GM19372 (cell line): ENCODE results near the gene DEF6.

Experiments
- ATAC-seq: cut with Tn5 transposase; IDR thresholded peaks from one replicate; pipeline ENCODE4 v1.9.1; 2021; ENCODE audit warnings: mild to moderate bottlenecking, low read depth, moderate library complexity; ENCODE audit not compliant: unreplicated experiment

Gene DEF6

GRCh38 chr6:35341557-35341956 is 43.9 kb downstream of the DEF6 start:
- ATAC-seq: no peak

DNA sequence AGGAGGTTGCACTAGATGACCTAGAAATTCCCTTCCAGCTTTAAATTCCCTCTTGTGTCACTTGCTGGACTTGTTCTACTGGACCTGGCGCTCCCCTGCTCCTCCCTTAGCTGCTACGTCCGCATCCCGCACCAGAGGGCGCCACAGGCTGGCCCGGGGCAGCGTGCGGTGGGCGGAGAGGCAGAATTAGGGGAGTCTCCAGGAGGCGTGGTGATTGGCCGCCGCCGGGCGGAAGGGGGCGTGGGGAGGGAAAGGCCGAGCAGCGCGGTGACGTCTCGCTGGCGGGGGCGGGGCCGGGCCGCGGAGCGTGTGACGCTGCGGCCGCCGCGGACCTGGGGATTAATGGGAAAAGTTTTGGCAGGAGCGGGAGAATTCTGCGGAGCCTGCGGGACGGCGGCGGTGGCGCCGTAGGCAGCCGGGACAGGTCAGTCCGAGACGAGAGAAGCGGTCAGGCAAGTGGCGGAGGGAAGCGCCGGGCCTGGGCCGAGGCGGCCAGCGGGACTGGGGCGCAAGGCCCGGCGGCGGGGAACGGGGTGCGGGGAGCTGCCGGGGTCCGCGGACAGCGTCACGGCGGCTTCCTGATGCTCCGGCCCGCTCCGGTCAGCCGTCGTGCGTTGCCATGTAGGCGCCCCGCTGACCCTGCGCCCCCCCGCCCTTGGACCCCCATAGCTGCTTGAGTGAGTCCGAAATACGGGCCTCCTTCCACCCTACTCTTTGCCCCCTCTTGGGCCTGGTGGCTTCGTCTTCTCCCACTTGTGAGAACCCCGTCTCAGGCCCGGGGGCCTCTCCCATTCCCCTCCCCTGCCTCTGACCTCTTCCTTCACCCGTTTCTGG is 44.9 kb downstream of the DEF6 start, which contains the start of gene PPARD:
TSS of gene PPARD (plus strand) at position 301 of the 834 bp plus-strand sequence. CDS start 68,530 bp downstream, outside the sequence.
- ATAC-seq: peak; percentile 96

GRCh38 chr6:35343092-35343834 is 45.6 kb downstream of the DEF6 start:
- no peak for ATAC-seq

GRCh38 chr6:35343835-35344550 is 46.4 kb downstream of the DEF6 start:
- no peak for ATAC-seq

DNA sequence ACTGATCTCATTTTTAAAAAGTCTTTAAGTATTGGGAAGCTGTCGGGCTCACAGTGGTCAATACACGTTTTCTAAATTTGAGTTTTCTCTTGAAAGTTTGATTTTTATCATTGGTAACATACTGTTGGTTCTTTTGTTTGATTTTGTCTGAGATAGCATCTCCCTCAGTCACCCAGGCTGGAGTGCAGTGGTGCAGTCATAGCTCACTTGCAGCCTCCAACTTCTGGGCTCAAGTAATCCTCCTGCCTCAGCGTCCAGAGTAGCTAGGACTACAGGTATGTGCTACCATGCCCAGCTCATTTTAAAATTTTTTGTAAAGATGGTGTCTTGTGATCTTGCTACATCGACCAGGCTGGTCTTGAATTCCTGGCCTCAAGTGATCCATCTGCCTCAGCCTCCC is 53.8 kb downstream of the DEF6 start:
- no peak for ATAC-seq

DNA sequence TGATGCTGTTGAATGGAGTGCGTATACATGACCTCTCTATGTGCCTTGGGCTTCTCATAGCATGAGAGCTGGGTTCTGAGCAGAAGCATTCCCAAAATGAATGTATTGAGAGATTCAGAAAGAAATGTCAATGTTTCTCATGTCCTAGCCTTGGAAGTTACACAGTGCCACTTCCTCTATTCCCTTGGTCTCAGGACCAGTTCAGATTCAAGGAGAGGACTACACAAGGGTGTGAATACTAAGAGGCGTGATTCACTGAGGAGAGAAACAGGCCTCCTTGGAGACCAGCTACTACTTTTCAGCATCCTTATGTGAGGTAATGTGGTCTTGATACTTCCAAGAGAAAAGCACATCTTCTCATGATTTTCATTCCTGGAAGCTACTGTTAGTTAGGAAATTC is 55.1 kb downstream of the DEF6 start:
- no peak for ATAC-seq

GRCh38 chr6:35354361-35355135 is 56.9 kb downstream of the DEF6 start:
- ATAC-seq: no peak

DNA sequence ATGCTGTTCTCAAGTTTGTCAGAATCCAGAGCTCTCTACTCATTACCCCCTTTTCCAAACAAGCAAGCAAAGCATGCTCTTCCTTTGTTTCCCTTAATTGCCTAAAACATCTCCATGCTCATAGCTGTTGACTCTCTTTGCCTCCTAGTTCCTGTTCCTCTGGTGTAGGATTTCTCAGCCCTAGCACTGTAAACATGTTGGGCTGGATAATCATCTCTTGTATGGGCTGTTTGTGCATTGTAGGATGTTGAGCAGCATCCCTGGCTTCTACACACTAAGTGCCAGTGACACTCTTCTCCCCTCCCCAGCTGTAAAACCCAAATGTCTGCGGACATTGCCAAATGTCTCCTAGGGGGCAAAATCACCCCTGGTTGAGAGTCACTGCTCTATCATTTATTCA is 58.8 kb downstream of the DEF6 start:
- ATAC-seq: no peak

DNA sequence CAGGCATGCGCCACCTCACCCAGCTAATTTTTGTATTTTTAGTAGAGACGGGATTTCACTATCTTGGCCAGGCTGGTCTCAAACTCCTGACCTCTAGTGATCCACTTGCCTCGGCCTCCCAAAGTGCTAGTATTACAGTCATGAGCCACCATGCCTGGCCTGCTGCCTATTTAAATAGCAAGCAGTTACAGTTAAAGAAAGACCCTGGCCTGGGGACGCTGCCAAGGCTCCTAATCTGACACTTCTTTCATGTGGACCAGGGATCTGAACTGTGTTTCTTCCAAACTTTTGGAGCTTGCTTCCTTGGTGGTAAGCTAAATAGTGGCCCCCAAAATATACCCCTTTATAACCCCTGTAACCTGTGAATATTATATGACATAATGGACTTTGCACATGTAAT is 60.1 kb downstream of the DEF6 start:
- no peak for ATAC-seq

DNA sequence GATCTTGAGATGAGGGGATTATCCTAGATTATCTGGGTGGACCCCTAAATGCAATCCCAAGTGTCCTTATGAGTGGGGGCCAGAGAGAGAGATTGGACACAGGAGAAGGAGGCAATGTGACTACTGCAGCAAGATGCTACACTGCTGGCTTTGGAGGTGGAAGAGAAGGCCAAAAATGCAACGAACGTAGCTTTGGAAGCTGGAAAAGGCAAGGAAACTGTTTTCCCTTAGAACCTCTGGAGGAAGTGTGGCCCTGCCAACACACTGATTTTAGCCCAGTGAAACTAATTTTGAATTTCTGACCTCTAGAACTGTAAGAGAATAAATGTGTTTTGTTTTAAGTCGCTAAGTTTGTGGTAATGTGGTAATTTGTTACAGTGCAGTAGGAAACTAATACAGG is 60.5 kb downstream of the DEF6 start:
- ATAC-seq: no peak

GRCh38 chr6:35359346-35359743 is 61.7 kb downstream of the DEF6 start:
- no peak for ATAC-seq

- ATAC-seq: no peak
Measured at GRCh38 chr6:35359744-35360348, 62.2 kb downstream of the DEF6 start.

DNA sequence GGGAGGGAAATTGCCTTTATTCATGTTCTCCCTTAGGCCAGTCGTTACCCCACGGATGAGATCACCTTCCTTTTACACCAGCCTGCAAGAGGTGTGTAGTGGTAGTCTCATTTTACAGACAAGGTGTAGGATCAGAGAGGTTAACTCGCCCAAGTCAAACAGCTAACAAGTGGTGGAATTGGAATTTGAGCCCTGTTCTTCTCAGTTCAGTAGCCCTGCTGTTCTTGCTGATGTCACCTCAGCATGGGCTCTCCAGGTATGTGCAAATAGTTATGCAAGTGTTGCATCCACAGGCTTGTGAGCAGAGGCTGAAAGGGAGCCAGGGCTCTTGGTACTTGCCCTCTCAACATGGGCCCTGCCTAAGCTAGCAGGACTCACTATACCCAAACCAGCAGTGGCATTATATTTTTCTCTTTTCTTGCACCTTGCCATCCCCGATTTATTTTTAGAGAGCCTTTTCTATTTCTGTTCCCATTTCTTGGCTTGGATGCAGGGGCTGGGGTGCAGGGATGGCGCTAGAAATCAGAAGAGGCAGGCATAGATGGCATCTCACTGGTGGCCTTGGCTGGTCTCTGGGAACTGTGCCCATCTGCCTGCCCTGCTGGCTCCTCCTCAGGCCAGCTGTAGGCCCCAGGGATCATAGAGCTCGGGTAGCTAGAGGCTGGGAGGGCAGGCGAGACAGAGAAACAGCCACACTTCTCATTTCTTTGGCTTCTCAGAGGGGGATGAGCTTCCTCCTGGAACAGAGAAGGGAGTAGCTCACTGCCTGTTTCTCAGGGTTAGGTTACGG is 62.9 kb downstream of the DEF6 start:
- ATAC-seq: no peak

DNA sequence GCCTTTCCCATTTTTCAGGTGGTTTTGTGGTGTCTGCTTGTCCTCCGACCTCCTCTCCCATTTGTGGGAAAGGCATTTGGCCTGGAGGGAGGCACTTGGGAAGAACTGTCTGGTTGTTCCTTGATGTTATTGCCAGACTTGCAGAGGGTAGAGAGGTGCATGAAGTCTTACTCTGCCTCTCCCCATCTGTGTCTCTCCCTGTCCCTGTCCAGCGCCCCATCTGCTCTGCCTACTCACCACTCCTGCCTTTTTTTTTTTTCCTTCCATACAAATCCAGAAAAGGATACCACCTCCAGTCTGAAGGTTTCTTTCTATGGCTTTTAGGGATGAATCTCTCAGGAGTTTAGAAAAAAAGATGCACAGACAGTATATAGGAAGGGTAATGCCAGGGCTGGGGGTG is 64.6 kb downstream of the DEF6 start:
- no peak for ATAC-seq

DNA sequence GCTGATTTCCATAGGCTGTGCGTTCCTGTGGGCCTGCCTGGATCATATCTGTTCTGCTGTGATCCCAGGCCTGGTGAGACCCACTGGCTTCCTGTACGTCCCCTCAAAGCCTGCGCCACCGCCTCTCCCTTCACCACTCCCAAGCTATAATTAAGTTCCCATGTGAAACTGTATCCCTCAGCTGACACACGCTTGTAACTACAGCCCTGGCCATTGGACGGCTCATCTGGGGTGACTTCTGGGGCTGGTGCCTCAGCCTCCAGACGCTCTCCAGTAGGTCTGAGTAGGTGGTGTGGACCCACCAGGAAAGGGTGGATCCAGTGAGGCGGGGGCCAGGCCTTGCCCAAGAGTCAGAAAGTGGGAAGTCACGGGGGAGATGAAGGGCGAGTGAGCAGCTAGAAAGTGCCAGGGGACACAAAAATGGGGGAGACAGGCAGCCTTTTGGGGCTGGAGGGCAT is 65.7 kb downstream of the DEF6 start:
- ATAC-seq: no peak

DNA sequence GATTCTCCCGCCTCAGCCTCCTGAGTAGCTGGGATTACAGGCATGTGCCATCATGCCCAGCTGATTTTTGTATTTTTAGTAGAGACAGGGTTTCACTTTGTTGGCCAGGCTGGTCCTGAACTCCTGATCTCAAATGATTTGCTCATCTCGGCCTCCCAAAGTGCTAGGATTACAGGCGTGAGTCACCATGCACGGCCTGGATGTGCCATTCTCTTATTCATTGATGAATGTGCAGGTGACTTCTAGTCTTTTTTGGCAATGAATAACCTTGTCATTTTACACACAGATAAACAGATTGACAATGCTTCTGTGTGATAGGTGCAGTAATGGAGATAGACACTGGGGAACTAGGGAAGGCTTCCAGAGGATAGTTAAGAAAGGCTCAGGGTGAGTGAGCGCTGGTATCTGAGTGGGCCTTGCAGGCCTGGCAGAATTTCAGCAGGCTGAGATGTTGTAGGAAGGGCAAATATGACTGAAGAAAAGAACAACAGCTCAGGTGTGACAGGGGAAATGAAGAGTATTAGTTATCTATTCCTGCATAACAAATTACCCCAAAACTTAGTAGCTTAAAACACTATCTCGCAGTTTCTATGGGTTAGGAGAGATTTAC is 68.1 kb downstream of the DEF6 start:
- ATAC-seq: no peak

- no peak for ATAC-seq
Measured at GRCh38 chr6:35366204-35366596, 68.6 kb downstream of the DEF6 start.

GRCh38 chr6:35367646-35368037 is 70.0 kb downstream of the DEF6 start:
- ATAC-seq: no peak
